MM.1S (cell line): ENCODE measurements around the gene RPS6KA6.
A peak's percentile ranks its signal among the peaks of the same experiment; 100 is the strongest.

Experiments used
- DNase-seq: peaks from one replicate; pipeline ENCODE4 v3.0.0-alpha.2; 2015
- H2AFZ ChIP-seq: fragments of 300-600 bp; sonication (generic); 2 replicates; pipeline ENCODE4 v1.6.0; 2016; ENCODE audit warnings: antibody characterized with exemption, low read length
- H3F3A ChIP-seq: fragments of 300-600 bp; sonication (generic); 2 replicates; pipeline ENCODE4 v1.6.1; 2016; ENCODE audit warnings: mild to moderate bottlenecking, antibody characterized with exemption, low read length, moderate library complexity, mixed read lengths; ENCODE audit not compliant: insufficient read depth
- H3K27ac ChIP-seq: fragments of 300-600 bp; sonication (generic); 2 replicates; pipeline ENCODE4 v1.5.1; 2016; ENCODE audit warnings: mild to moderate bottlenecking, low read length
- H3K27me3 ChIP-seq: fragments of 300-600 bp; sonication (generic); replicated peaks from 2 replicates; pipeline ENCODE4 v1.6.0; 2016; ENCODE audit warnings: low read length; ENCODE audit not compliant: insufficient read depth
- H3K36me3 ChIP-seq: fragments of 300-600 bp; sonication (generic); replicated peaks from 2 replicates; pipeline ENCODE4 v1.6.1; 2016; ENCODE audit warnings: mild to moderate bottlenecking, low read length, mixed read lengths; ENCODE audit not compliant: insufficient read depth
- H3K4me1 ChIP-seq: fragments of 300-600 bp; sonication (generic); 2 replicates; pipeline ENCODE4 v1.6.1; 2016; ENCODE audit warnings: low read length, mixed read lengths
- H3K4me2 ChIP-seq: fragments of 300-600 bp; sonication (generic); 2 replicates; pipeline ENCODE4 v1.6.0; 2016; ENCODE audit warnings: low read depth, low read length
- H3K4me3 ChIP-seq: fragments of 300-600 bp; sonication (generic); 2 replicates; pipeline ENCODE4 v1.5.1; 2016; ENCODE audit warnings: low read length, mixed read lengths
- H3K79me2 ChIP-seq: fragments of 300-600 bp; sonication (generic); 2 replicates; pipeline ENCODE4 v1.6.1; 2016; ENCODE audit warnings: mixed run types, low read length, mixed read lengths
- H3K9ac ChIP-seq: fragments of 300-600 bp; sonication (generic); 2 replicates; pipeline ENCODE4 v1.6.1; 2016; ENCODE audit warnings: low read length, mixed read lengths
- H3K9me2 ChIP-seq: fragments of 300-600 bp; sonication (generic); replicated peaks from 2 replicates; pipeline ENCODE4 v1.6.1; 2016; ENCODE audit warnings: mild to moderate bottlenecking, low read length, mixed read lengths; ENCODE audit not compliant: insufficient read depth
- H3K9me3 ChIP-seq: fragments of 300-600 bp; sonication (generic); replicated peaks from 2 replicates; pipeline ENCODE4 v1.6.1; 2016; ENCODE audit warnings: mild to moderate bottlenecking, low read length, mixed read lengths; ENCODE audit not compliant: insufficient read depth
- H4K20me1 ChIP-seq: fragments of 300-600 bp; sonication (generic); 2 replicates; pipeline ENCODE4 v1.6.1; 2016; ENCODE audit warnings: mild to moderate bottlenecking, low read length, moderate library complexity, mixed read lengths; ENCODE audit not compliant: insufficient read depth
- EZH2 ChIP-seq: fragments of 300-600 bp; sonication (generic); optimal IDR thresholded peaks from 2 replicates; pipeline ENCODE3; 2017; ENCODE audit warnings: low read depth, mild to moderate bottlenecking, antibody characterized with exemption, low read length, mixed read lengths
- EZH2phosphoT487 ChIP-seq: fragments of 300-600 bp; sonication (generic); IDR thresholded peaks from 2 replicates; pipeline ENCODE4 v1.6.1; 2018; ENCODE audit warnings: antibody characterized with exemption, low read length
- TF ChIP-seq, protein P1 (sequence below): fragments of 300-600 bp; sonication (generic); IDR thresholded peaks from 2 replicates; pipeline ENCODE4 v1.5.1; 2016; ENCODE audit warnings: antibody characterized with exemption, low read length, mixed read lengths

RPS6KA6 gene

DNA sequence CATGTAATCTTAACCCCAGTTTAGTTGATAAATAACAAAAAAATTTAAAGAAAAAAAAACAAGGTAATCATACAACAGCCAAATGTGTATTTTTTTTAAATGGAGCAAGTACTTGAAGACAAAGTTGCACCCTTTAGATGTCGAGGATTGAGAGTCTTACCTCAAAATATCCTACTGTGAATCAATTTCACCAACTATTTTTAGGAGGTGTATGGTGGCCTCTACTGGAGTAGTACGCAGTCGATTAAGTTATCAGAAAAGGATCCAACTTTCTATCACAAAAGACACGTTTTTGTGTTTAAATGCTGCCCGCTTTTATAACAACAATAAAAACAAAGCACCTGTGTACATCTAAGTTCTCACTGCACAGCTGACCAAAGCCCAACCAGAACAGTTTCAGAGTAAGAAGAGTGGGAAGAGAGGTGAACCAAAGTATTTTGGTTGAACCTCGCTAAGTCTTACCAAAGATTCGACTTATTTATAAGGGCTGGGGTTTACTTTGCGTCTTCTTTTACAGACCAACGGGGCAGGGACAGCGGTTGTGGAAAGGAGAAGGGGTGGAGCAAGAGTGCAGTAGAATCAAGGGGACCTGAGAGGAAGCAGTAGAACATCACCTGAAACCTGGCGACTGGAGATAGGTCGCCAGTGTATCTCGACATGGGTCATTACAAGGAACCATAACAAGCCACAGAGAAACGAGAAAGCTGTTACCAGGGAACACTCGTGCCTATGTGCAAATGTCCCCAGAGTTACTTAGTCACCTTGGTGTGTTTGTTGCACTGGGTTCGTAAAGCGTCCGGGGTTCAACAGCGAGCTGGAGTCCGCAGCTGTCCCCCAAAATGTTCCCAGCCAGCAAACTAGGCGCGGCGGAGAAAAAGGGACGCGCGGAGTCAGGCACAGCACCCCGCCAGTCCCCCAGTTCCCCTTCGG is 1.1 kb downstream of the RPS6KA6 start:
- no peak for TF ChIP-seq EZH2phosphoT487
- TF ChIP-seq EZH2, result no peak
- TF ChIP-seq, protein P1, sequence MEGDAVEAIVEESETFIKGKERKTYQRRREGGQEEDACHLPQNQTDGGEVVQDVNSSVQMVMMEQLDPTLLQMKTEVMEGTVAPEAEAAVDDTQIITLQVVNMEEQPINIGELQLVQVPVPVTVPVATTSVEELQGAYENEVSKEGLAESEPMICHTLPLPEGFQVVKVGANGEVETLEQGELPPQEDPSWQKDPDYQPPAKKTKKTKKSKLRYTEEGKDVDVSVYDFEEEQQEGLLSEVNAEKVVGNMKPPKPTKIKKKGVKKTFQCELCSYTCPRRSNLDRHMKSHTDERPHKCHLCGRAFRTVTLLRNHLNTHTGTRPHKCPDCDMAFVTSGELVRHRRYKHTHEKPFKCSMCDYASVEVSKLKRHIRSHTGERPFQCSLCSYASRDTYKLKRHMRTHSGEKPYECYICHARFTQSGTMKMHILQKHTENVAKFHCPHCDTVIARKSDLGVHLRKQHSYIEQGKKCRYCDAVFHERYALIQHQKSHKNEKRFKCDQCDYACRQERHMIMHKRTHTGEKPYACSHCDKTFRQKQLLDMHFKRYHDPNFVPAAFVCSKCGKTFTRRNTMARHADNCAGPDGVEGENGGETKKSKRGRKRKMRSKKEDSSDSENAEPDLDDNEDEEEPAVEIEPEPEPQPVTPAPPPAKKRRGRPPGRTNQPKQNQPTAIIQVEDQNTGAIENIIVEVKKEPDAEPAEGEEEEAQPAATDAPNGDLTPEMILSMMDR, result no peak
- peak overlapping the region; percentile 50; the same call in 1 of the 2 replicates for H3K27ac ChIP-seq
- H4K20me1 ChIP-seq, result no peaks in the 10 kb centered on the region
- peak overlapping the region; percentile 70 for H3K4me3 ChIP-seq
- peak overlapping the region; percentile 69 for H2AFZ ChIP-seq
- H3K4me1 ChIP-seq, result no peaks in the 10 kb centered on the region
- H3K9ac ChIP-seq, result peak overlapping the region; percentile 60; the same call in 1 of the 2 replicates
- H3F3A ChIP-seq, result peaks cover 9% of the 10 kb centered on the region; the same call in 1 of the 2 replicates
- H3K9me3 ChIP-seq, result no peaks in the 10 kb centered on the region
- no peaks in the 10 kb centered on the region for H3K9me2 ChIP-seq
- no peaks in the 10 kb centered on the region for H3K36me3 ChIP-seq
- no peaks in the 10 kb centered on the region for H3K79me2 ChIP-seq
- no peaks in the 10 kb centered on the region for H3K27me3 ChIP-seq
- peak; percentile 48 for DNase-seq
- H3K4me2 ChIP-seq, result peak overlapping the region; percentile 79

DNA sequence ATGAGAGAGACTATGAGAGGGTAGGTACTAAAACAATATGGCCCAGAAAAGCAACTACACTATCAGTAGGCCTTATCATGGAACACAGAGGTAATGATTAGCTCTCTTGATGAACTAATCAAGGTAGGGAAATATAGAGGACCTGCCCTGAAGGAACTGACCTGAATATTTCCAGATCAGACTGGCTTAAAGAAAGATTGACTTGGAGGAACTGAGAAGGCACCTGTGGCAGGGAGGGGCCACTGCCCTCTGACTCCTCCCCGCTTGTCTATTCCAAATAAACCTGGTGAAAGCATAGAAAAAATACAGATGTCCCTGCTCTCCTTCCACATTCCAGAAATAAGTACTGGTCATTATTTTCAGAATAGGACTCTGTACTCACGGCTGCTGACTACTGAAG is 5.5 kb downstream of the RPS6KA6 start:
- H3K9ac ChIP-seq, result no peak overlapping the region
- no peaks in the 10 kb centered on the region for H3K9me3 ChIP-seq
- no peaks in the 10 kb centered on the region for H3K27me3 ChIP-seq
- H3K79me2 ChIP-seq, result no peaks in the 10 kb centered on the region
- no peak overlapping the region for H3K4me3 ChIP-seq
- no peaks in the 10 kb centered on the region for H3K9me2 ChIP-seq
- no peaks in the 10 kb centered on the region for H4K20me1 ChIP-seq
- H3K27ac ChIP-seq, result no peak overlapping the region
- H3F3A ChIP-seq, result peaks cover 9% of the 10 kb centered on the region; the same call in 1 of the 2 replicates
- no peaks in the 10 kb centered on the region for H3K36me3 ChIP-seq
- no peak overlapping the region for H2AFZ ChIP-seq
- H3K4me2 ChIP-seq, result no peak overlapping the region
- H3K4me1 ChIP-seq, result no peaks in the 10 kb centered on the region
- DNase-seq, result no peak
- TF ChIP-seq EZH2 (no peak), EZH2phosphoT487 (no peak)
- TF ChIP-seq, protein P1, result no peak

DNA sequence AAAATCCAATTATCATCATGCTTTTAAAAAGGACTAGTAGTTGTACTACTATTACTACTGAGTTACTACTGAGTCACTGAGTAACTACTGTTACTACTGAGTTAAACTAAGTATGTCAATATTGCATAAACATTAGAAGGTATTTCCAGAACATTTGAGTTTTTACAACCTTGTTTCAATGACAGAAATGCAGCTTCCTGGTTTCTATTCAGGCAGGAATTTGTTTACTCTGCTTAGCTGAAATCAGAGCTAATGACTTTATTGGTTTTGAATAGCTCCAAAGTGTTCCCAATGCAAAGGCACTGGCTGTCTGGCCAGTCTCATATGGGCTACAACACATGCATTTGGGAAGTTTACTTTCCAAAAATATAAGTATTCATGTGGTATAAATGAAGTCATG is 12.0 kb downstream of the RPS6KA6 start:
- no peaks in the 10 kb centered on the region for H3K9me2 ChIP-seq
- H3F3A ChIP-seq, result no peaks in the 10 kb centered on the region
- H3K4me3 ChIP-seq, result no peak overlapping the region
- no peaks in the 10 kb centered on the region for H3K9me3 ChIP-seq
- no peaks in the 10 kb centered on the region for H4K20me1 ChIP-seq
- DNase-seq, result no peak
- H3K79me2 ChIP-seq, result no peaks in the 10 kb centered on the region
- H3K27ac ChIP-seq, result no peak overlapping the region
- no peak overlapping the region for H3K9ac ChIP-seq
- no peak overlapping the region for H2AFZ ChIP-seq
- no peaks in the 10 kb centered on the region for H3K4me1 ChIP-seq
- H3K4me2 ChIP-seq, result no peak overlapping the region
- no peak for TF ChIP-seq EZH2
- TF ChIP-seq EZH2phosphoT487, result no peak
- TF ChIP-seq, protein P1, result no peak
- H3K36me3 ChIP-seq, result no peaks in the 10 kb centered on the region
- H3K27me3 ChIP-seq, result no peaks in the 10 kb centered on the region
